Hematopoietic multipotent progenitor cell treated with erythropoietin and hydrocortisone succinate and interleukin-3 and kit ligand, for 6 days (in vitro differentiated cells): ENCODE data around the gene TESK2.
"Not testable (repeated sequence)": the region's sequence is repeated elsewhere in the genome, so short reads cannot be mapped to it uniquely, and the experiment has no call there.

Experiments used
- DNase-seq: peaks from one replicate; pipeline ENCODE4 v3.0.0-alpha.2; 2015

The TESK2 gene

DNA sequence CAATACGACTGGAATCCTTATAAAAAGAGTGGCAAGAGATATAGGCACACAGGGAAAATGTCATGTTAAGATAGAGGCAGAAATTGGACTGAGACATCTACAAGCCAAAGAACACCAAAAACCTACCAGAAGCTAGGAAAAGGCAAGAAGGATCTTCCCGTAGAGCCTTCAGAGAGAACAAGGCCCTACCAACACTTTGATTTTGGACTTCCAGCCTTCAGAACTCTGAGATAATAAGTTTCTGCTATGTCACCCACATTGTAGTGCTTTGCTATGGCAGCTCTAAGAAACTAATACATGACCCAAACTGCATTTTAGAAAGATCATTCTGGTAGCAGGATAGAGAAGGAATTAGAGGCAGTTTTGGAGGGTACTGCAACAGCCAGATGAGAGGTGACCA is 126.7 kb downstream of the TESK2 start:
- DNase-seq, result no peak

DNA sequence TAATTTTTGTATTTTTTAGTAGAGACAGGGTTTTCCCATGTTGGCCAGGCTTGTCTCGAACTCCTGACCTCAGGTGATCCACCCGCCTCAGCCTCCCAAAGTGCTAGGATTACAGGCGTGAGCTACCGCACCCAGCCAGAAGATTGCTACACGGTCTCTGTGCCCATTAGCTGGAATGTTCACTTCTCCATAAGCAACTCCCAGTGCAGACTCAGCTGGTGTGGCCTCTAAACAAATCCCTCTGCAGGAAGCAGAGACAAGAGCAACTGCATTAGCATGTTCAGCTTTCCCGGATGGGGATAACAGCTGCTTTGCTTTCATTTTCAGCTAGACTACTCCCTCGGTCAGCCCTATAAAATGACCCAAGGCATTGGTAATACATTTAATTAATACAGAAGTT is 130.0 kb downstream of the TESK2 start:
- DNase-seq, result not testable (repeated sequence)

DNA sequence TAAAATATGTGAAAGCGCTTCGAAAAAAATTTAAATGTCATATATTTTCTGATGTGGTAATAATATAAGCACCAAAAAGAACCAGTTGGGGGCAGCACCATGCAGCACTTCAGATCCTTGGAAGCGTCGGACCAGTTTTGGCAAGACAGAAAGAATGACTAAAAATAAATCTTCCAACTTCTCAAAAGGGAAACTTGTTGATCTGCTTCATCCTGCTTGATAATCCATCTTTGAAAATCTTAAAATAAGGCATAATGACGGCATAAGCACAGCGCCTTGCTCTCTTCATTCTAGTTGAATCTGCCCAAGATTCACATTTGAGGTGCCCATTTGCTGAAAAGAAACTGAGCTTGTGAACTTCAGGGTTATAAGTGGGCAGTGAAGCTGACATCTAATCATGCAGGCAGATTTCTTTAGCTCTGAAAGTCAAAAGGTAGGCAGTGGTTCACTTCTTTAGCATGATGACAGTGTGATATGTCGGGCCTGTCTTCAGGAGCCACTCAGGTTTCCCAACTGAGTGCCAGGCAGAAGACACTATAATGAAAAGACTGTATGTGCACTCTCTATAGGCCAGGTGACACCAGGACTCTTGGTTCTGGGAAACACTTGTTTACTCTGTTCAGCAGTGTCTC is 131.0 kb downstream of the TESK2 start:
- peak; percentile 88 for DNase-seq

DNA sequence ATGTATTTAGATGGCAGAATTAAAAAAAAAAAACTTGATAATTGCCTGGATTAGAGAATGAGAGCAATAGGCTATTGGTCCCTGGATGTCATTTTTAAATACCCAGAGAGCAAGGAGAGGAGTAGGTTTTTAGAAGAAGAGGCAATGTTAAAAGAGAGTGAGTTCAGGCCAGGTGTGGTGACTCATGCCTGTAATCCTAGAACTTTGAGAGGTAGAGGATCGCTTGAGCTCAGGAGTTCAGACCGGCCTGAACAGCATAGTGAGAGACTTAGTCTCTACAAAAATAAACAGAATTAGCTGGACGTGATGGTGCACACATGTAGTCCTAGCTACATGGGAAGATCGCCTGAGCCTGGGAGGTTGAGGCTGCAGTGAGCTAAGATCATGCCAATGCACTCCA is 134.8 kb downstream of the TESK2 start:
- no peak for DNase-seq

DNA sequence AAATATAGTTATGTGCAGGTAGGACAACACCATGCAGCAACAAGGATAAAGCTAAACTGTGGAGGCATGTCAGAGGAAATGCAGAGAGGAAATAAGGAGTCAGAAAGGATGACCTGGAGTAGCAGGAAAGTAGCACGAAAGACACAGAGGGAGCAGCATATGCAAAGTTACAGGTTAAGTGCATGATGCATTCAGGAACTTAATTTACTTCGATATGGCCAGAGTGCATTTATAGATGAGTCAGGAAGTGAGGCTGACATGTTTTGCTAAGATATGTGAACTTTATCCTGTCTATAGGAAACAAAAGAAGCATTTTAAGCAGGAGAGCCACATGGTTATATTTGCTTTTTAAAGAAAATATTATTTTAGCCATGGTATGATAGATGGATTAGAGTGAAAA is 135.3 kb downstream of the TESK2 start:
- no peak for DNase-seq

DNA sequence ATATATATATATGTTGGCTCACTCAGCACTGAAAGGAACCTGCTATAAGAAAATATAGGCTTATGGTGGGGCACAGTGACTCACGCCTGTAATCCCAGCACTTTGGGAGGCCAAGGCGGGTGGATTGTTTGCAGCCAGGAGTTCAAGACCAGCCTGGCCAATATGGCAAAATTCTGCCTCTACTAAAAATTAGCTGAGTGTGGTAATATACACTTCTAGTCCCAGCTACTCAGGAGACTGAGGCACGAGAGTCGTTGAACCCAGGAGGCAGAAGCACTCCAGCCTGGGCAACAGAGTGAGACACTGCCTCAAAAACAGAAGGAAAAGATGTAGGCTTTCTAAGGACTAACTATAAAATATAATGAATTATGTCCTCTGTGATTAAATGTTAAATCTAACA is 136.1 kb downstream of the TESK2 start:
- DNase-seq, result no peak

DNA sequence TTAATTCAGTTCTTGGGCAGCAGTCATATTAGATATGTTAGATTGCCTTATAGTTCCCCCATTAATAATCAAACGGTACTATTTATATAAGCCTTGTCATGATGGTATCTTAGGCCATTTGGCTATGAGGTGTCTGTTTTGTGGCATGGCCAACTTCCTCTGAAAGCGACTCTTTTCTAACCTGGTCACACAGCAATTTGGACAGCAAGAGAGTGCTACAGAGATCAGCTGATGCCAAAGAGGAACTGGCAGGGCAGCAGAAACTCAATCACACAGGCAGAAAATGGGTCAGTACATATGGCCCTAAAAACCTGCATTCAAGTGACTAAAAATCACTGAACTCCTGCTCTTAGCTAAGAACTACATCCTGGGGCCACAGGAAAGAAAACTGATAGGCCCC is 137.3 kb downstream of the TESK2 start:
- no peak for DNase-seq

DNA sequence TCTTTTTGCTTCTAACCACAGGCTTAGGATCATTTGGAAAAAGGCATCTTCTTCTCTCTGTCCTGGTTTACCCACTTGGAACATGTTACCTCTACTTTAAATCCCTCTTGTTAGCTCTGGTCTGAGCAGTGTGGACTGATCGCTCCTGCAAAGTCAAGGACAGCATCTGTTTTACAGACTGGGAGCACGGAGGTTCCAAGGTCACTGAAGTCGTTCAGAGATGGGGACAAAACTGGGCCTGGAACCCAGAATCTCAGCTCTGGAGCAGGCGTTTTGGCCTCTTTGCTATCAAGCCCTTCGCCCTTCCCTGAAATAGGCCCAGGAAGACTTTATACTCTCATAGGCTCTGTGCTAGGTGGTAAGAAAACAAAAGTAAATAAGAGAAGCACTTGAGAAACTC is 139.5 kb downstream of the TESK2 start:
- no peak for DNase-seq

DNA sequence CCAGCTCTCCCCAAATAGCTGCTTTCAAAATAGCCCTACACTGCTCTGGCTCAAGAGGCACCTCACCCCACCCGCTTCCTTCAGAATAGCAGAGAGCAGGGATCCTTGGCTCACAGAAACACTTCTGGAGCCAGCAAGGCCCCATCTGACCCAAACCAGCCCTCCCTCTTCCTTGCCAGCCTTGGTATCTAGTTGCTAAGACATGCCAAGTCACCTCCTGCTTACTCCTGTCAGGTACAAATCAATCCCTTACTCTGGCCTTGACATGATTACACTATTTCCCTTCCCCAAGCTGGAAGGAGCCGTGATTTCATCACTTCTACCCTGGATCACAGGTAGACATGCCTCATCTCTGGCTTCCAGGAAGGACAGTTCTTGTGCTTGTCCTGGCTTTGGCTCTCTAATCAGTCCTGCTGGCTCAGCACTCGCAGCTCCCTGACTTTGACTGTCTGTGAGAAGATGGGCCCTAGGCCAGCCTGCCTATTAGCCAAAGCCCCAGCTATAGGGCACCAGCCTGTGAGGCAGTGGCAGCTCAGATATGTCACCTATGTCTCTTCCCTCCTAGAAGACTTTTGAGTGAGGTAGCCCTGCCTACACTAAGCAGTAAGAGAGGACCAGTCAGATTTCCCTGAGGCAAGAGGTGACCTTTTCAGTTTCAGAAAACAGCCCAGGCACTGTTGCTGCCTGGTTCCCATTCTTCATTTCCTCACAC is 141.8 kb downstream of the TESK2 start:
- DNase-seq, result no peak

DNA sequence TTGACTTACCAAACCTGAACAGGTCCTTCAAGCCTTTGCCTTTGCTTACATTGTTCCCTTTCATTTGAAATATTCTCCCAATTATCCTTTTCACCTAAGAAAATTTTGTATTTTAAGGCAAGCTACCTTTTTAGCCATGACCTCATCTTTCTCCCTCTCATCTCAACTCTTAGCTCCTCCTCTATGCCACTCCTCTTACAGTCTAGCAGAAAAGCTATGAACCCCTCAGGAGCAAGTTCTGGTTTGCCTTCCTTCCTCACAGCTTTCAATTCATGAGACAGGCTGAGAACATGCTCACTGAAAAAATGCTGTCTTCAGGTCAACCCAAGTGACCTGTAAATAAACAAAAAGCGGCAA is 142.4 kb downstream of the TESK2 start:
- no peak for DNase-seq

DNA sequence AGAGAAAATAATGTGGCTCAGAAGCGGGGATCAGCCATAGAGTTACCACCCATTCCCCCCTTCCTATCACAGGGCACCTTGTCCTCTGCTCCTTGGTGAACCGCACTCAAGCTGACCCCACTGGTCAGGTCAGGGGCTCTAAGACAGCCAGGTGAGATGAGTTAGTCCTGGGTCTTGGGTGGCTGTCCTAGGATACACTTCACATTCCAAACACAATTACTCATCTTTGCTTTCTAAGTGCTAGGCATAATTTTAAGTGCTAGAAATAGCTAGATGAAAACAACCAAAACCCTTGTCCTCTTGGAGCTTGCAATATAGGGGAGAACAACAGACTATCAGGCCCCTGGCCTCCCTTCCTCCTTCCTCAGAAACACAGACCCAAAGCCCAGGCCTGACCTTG is 142.9 kb downstream of the TESK2 start:
- no peak for DNase-seq

DNA sequence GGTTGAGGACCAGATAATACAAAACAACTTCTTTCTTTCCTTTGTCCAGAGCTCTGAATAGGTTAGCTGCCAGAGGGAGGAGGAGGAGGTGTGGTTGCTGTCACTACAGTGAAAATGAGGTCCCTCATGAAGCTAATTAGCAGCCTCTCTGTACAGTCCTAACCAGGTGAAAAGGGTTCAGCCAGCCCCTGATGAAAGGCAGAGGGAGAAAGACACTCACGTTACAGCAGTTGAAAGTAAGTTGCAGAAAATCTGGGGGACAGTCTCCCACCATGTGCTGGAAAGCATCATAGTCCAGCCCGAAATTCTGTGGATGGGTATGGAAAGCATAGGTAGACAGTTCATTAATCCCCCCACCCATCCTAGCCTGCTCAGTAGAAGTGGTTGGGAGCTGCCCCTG is 144.5 kb downstream of the TESK2 start:
- no peak for DNase-seq

DNA sequence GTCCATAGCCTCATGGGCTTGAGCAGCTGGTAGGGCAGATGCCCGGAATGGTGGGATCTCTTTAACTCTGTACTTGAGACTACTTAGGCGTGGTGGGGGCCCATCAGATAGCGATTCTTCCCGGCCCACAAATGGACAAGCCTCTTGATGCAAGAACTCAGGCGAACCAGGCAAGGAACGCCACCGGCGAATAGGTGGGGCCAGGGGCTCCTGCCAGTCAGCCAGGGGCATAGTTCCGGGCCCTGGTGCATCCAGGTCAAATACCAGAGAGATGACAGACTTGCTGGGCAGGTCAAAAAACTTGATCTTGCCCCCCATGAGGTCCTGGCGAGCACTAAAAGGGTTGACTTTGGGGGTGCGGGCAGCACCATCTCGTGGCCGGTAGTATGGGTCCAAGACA is 145.9 kb downstream of the TESK2 start:
- DNase-seq, result no peak

DNA sequence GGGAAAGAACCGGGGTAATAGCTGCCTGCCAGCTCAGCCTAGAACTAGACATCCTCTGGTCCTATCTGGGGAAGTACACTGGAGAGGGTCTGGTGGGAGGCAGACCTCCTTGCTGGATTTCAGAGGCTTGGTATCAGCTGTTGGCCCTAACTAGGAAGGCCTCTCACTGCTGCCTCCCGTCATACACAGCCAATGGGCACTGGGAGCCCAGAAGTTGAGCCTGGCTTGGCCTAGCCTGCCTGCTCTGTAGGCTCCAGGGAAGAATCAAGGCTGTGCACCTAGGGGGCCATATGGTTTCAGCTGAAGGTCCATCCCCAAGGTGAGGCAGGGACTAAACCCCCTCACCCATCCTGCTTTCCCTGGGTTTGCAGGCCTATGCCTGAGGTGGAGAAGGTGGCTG is 146.5 kb downstream of the TESK2 start:
- DNase-seq, result no peak

DNA sequence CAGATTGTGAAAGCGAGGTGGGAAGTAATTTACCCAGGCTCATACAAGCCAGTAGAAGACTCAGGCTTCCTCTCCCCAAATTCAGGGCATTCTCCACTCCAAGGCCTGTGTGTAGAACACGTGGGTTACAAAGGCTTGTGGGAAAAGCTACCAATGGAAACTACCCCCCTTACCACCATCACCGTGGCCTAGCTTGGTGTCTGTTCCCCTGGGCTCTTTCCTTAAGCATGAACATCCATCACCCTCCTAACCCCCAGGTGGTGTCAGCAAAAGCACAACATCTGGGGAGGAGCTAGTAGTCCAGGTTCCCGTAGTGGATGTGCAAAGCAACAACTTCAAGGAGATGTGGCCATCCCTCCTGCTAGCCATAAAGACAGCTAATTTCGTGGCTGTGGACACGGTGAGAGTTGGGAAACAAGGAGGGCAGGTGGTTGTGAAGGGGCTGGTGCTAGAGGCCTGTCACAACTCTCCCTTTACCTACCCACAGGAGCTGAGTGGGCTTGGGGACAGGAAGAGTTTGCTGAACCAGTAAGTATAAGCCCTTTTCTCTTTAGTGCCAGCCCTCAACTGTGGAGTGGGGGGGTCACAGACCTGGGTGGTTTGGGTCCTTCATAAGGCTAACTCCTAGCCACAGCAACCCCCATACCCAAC is 150.0 kb downstream of the TESK2 start:
- peak; percentile 71 for DNase-seq

DNA sequence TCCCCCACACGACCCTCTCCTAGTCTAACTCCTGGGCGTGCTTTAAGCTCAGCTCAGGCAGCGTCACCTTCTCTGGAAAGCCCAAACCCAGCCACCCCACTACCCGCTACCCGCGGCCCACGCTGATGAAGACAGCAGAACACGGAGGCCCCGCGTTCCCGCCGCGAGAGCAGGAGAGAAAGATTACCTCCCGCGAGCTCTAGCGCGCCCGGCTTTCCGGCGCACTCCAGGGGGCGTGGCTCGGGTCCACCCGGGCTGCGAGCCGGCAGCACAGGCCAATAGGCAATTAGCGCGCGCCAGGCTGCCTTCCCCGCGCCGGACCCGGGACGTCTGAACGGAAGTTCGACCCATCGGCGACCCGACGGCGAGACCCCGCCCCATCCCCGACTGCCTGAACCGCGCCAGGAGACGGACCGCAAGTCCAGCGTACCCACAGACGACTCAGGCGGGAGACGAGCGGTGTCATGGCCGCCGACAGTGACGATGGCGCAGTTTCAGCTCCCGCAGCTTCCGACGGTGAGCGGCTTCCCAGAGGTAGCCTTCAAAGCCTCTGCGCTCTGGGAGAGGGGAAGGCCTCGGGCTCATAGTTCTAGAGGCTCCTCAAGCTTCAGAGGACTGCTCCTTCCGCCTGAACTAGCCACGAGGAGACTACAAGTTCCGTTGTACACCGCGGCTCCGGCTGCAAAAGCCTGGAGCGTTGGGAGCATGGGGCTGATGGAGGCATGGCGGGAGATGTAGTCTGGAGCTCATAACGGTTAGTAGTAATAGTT is 151.0 kb downstream of the TESK2 start, which contains the start of the genes MUTYH and TOE1:
MUTYH (minus strand) TSS at position 652 of the 770 bp plus-strand sequence. CDS start 5,935 bp downstream, outside the sequence.
TOE1 (plus strand) TSS at position 382 of the 770 bp plus-strand sequence; CDS start at position 465, 83 bp downstream.
- DNase-seq, result peak; percentile 97

DNA sequence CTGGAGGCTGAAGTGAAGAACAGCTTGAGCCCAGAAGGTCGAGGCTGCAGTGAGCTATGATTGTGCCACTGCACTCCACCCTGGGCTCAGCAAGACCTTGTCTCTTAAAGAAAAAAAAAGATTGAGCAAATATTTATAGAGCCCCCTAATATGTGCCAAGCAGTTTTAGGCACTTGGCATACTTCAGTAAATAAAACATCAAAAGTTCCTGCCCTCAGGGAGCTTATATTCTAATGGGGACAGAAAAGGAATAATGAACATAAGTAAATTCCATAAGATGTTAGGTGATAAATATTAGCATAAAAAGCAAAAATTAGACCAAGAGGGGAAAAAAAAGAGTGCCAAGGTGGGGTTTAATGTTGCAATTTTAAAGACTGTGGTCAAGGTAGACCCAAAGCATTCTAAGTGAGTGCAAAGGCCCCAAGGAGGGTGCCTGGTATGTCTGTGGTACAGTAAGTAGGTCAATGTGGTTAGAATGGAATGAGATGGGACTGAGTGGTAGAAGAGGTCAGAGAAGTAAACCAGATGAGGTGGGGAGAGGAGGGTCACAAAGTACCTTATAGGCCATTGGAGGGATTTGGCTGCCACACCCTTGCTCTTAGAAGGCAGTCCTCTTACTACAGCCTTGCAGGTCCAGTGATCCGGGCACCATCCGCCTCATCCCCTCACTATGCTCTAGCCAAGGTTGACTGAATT is 153.2 kb downstream of the TESK2 start:
- no peak for DNase-seq

DNA sequence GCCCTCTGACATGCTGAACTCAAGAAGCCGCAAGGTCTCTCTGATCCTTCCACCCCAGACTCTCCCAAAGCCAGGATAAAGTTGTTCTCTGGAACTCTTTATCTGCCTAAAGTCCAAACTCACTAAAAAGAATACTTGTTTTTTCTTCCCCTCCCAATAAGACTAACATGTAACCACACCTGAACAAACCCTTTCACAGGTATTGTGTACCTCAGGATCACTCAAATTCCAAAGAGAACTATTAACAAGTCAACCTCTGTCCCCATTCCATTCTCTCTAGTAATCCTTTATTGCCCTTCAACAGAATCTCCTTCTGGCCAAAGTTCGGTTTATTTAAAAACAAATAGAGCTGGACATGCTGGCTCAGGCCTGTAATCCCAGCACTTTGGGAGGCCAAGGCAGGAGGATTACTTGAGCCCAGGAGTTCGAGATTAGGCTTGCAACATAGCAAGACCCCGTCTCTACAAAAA is 155.1 kb downstream of the TESK2 start:
- no peak for DNase-seq

DNA sequence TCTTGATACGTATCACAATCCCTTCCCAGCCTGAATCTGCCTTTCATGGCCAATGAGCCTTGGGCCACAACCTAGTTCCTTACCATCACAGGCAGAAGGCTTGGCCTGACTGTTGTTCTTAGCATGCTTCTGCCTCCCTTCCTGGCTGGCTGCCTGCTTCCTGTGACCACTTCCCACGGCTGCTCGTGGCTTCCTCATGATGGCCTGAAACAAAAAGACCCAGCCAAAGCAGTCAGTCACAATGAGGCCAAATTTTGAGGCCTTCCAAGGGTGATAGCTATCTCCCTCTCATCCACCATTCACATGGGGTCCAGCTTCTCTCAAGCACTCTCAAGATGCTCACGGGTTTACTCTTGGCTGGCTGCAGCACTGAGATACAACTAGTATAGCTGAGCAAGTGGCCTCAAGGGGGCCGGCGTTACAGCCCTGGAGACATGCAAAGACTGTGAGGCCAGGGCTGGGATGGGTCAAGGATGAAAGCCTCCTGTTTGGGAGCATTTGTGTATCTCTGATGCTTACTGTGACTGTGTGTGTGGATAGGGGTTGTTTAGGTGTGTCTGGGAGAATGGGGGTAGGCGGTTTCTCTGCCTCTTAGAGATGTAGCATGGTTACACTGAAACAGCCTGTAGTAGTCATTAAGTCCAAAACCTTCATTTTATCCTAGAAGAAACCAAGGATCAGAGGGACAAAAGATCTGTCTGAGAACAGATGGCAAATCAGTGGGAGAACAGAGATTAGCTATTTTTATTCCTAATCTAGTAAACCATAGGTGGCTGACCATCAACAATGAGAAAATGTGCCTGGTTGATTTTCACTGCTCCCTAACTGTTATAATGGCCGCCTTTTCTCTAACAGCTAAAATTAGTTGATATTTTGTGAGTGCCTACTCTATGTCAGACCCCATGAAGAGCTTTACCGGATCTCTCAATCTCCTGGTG is 156.4 kb downstream of the TESK2 start:
- DNase-seq, result peak; percentile 44

DNA sequence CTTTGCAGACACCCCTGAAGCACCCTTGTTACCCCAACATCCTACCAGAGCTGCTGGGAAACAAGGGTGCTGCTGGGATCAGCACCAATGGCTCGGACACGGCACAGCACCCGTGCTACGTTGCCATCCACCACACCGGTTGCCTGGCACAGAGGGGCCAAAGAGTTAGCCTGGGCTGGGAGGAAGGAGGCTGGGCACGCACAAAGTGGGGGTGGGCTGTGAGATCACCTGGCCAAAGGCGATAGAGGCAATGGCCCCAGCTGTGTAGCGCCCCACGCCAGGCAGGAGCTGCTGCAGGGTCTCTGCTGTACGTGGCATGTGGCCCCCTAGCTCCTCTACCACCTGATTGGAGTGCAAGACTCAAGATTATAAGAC is 158.6 kb downstream of the TESK2 start:
- no peak for DNase-seq
